GM18517 (cell line): ENCODE results near the gene PDCD5.
"Not testable (repeated sequence)": the region's sequence is repeated elsewhere in the genome, so short reads cannot be mapped to it uniquely, and the experiment has no call there.

ENCODE experiments used
- ATAC-seq: cut with Tn5 transposase; IDR thresholded peaks from one replicate; pipeline ENCODE4 v1.9.1; 2021; ENCODE audit warnings: mild to moderate bottlenecking, moderate library complexity; ENCODE audit not compliant: unreplicated experiment

The PDCD5 gene

GRCh38 chr19:32576790-32577189 lies 4.2 kb upstream of the PDCD5 start:
- no peak for ATAC-seq

- ATAC-seq: peak; percentile 32
These were observed 563 bp upstream of the PDCD5 start for GRCh38 chr19:32580353-32580900.

GRCh38 chr19:32581705-32582179 lies 752 bp downstream of the PDCD5 start:
- no peak for ATAC-seq

- not testable (repeated sequence) for ATAC-seq
These were observed 6.9 kb downstream of the PDCD5 start for GRCh38 chr19:32587747-32588504.

- ATAC-seq: no peak
These were observed 13.0 kb downstream of the PDCD5 start for GRCh38 chr19:32594021-32594420.

GRCh38 chr19:32595491-32595890 lies 14.5 kb downstream of the PDCD5 start:
- no peak for ATAC-seq

GRCh38 chr19:32598022-32598421 lies 17.0 kb downstream of the PDCD5 start:
- ATAC-seq: no peak

- no peak for ATAC-seq
These were observed 18.3 kb downstream of the PDCD5 start for GRCh38 chr19:32599258-32599657.

GRCh38 chr19:32599736-32600157 lies 18.8 kb downstream of the PDCD5 start:
- no peak for ATAC-seq

- ATAC-seq: no peak
These were observed 23.0 kb downstream of the PDCD5 start for GRCh38 chr19:32603961-32604360.

- no peak for ATAC-seq
These were observed 24.6 kb downstream of the PDCD5 start for GRCh38 chr19:32605544-32605943.

GRCh38 chr19:32606289-32606688 lies 25.3 kb downstream of the PDCD5 start:
- no peak for ATAC-seq

GRCh38 chr19:32607479-32607878 lies 26.5 kb downstream of the PDCD5 start:
- no peak for ATAC-seq

- ATAC-seq: no peak
These were observed 30.2 kb downstream of the PDCD5 start for GRCh38 chr19:32611161-32611560.

GRCh38 chr19:32613008-32613407 lies 32.0 kb downstream of the PDCD5 start:
- ATAC-seq: no peak

- no peak for ATAC-seq
These were observed 33.9 kb downstream of the PDCD5 start for GRCh38 chr19:32614916-32615315.

GRCh38 chr19:32615569-32615968 lies 34.6 kb downstream of the PDCD5 start:
- ATAC-seq: no peak

- no peak for ATAC-seq
These were observed 38.2 kb downstream of the PDCD5 start for GRCh38 chr19:32619051-32619685.

GRCh38 chr19:32622002-32622401 lies 41.0 kb downstream of the PDCD5 start:
- no peak for ATAC-seq

- ATAC-seq: no peak
These were observed 43.4 kb downstream of the PDCD5 start for GRCh38 chr19:32624410-32624809.

GRCh38 chr19:32626969-32627368 lies 46.0 kb downstream of the PDCD5 start:
- no peak for ATAC-seq

- no peak for ATAC-seq
These were observed 46.8 kb downstream of the PDCD5 start for GRCh38 chr19:32627714-32628270.
